ENCODE measurements around the gene PFKP.
A peak's percentile ranks its signal among the peaks of the same experiment; 100 is the strongest.
"Not testable (repeated sequence)": the region's sequence is repeated elsewhere in the genome, so short reads cannot be mapped to it uniquely, and the experiment has no call there.

PFKP gene

DNA sequence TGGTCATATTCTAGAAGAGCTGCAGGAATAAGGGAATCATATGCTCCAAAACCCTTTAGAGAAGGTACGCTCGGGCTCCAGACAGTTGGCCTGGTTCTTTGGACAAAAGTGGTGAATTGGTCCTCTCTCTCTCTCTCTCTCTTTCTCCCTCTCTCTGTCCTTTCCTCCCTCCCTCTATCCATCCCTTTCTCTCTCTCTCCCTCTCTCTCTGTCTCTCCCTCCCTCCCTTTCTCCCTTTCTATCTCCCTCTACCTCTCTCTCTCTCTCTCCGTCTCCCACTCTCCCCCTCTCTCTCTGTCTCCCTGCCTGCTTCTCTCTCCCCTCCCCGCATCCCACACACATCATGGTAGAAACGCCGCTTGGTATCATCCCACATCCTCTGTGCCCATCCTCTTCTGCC, 19.8 kb upstream of the PFKP start:
- Histone ChIP-seq H3K9ac (ENCODE audit: low read length) (no peak overlapping the region), H3K36me3 (ENCODE audit: control insufficient read depth, insufficient read depth, low read length, severe bottlenecking) (no peaks in the 10 kb centered on the region), H3K4me1 (ENCODE audit: control insufficient read depth, insufficient read depth, low read length) (peaks cover 34% of the 10 kb centered on the region), H3K27me3 (replicated peaks; ENCODE audit: control insufficient read depth, insufficient read depth, low read length) (no peaks in the 10 kb centered on the region), H3K4me3 (ENCODE audit: low read length) (no peak overlapping the region), H3K9me3 (ENCODE audit: control insufficient read depth, low read length) (no peaks in the 10 kb centered on the region)
- DNase-seq (ENCODE audit: low read depth): no peak

DNA sequence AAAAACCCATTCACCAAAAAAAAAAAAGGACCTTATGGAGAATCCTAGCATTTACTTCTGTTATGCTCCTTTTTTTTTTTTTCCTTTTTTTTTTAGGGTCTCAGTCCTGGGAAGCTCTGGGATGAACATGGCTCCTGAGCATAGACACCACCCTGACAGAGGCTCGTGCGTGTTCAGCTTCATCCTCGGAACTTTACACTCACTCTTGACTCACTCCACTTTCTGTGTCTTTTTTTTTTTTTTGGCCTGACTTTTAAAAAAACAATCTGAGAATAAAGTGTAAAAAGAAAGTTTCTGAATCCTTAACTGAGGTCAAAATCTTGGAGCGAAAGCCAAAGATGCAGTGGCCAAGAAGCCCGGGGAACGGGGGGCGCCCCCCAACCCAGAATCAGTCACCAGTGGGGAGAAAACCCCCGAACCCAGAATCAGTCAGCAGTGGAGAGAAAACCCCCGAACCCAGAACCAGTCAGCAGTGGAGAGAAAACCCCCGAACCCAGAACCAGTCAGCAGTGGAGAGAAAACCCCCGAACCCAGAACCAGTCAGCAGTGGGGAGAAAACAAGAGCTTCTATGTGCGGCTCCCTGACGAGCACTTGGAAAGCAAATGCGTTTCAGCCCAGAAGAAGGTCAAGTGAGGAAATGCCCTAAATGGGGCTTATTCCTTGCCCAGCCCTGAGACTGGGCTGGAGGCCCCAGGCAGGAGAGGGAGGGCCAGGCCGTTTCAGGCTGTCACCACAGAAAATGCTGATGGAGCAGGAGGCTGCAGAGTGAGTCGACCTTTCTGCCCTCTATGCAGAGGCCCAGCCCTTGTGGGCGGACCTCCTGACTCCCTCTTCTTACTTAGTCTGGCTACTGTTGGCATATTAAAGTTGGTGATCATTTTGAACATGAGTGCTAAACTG, 19.0 kb upstream of the PFKP start:
- peak; percentile 53 for DNase-seq (ENCODE audit: low read depth)
- Histone ChIP-seq H3K36me3 (ENCODE audit: control insufficient read depth, insufficient read depth, low read length, severe bottlenecking) (no peaks in the 10 kb centered on the region), H3K9ac (ENCODE audit: low read length) (peak overlapping the region; percentile 71), H3K4me3 (ENCODE audit: low read length) (peak overlapping the region; percentile 39), H3K9me3 (ENCODE audit: control insufficient read depth, low read length) (no peaks in the 10 kb centered on the region), H3K4me1 (ENCODE audit: control insufficient read depth, insufficient read depth, low read length) (peaks cover 34% of the 10 kb centered on the region), H3K27me3 (replicated peaks; ENCODE audit: control insufficient read depth, insufficient read depth, low read length) (no peaks in the 10 kb centered on the region)

DNA sequence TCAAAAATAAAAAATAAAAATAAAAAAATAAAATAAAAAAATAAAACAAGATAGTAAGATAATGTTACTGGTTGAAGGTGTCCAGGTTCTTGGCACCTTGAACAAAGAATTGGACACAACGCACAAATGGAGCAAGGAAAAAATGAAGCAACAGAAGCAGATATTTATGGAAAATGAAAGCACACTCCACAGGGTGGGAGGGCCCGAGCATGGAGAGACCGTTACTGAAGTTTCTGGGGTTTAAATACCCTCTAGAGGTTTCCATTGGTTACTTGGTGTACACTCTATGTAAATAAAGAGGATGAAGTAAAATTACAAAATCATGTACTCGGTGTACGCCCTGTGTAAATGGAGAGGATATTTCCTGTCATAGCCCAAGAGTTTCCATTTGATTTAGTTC, 15.7 kb upstream of the PFKP start:
- Histone ChIP-seq H3K36me3 (ENCODE audit: control insufficient read depth, insufficient read depth, low read length, severe bottlenecking) (no peaks in the 10 kb centered on the region), H3K4me3 (ENCODE audit: low read length) (no peak overlapping the region), H3K27me3 (replicated peaks; ENCODE audit: control insufficient read depth, insufficient read depth, low read length) (no peaks in the 10 kb centered on the region)

DNA sequence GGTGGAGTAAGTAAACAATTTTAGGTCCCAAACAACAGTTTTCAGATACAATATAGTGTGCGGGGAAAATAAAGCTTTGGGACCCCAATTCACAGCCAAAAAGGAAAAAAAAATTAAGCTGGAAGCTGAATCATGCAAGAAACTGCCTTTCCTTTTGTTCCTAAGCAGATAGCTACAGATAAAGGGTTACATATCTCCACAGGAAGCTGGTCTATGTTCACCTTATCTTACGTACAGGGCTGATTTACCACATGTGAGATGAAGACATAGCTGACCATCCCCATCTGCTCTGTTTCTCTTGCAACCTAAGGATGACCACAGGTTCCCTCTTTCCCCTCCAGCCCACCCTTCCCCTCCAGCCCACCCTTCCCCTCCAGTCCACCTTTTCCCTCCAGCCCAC, 14.2 kb upstream of the PFKP start:
- Histone ChIP-seq H3K4me3 (ENCODE audit: low read length) (no peak overlapping the region), H3K9ac (ENCODE audit: low read length) (no peak overlapping the region), H3K27me3 (replicated peaks; ENCODE audit: control insufficient read depth, insufficient read depth, low read length) (no peaks in the 10 kb centered on the region), H3K36me3 (ENCODE audit: control insufficient read depth, insufficient read depth, low read length, severe bottlenecking) (no peaks in the 10 kb centered on the region), H3K9me3 (ENCODE audit: control insufficient read depth, low read length) (peaks cover 4% of the 10 kb centered on the region), H3K4me1 (ENCODE audit: control insufficient read depth, insufficient read depth, low read length) (peaks cover 17% of the 10 kb centered on the region)
- DNase-seq (ENCODE audit: low read depth): no peak

More for the DNA sequence above, 15.7 kb upstream of the PFKP start:
- Histone ChIP-seq H3K9me3 (ENCODE audit: control insufficient read depth, low read length) (peaks cover 4% of the 10 kb centered on the region), H3K4me1 (ENCODE audit: control insufficient read depth, insufficient read depth, low read length) (peaks cover 25% of the 10 kb centered on the region), H3K9ac (ENCODE audit: low read length) (no peak overlapping the region)
- DNase-seq (ENCODE audit: low read depth): no peak

DNA sequence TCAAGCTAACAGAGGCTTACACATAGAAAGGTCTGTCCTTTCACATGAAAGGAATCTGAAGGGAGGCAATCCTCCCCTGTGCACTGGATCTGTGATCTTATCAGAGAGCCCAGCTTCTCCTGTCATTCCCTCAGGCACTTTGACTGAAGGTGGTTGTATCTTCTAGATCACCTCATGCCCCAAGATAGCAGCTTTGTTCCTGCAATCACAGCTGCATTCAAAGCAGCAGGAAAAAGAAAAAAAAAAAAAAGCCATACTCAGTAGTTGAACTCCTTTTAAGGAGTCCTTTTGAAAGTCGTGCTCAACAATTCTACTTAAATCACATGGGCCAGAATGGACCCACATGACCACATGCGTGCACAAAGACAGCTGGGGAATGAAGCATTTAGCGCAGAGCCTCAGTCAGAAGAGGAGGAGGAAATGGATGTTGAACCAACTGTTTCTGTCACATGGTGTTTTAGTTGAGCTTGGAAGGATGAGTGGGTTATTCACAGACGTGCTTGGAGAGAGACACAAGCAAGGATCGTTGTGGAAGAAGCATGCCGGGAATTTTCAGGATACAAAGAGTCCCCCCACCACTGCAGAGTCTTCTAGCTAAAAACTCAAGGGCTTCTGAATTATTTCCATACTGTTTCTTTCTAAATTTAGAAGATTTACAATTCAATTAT, 13.0 kb upstream of the PFKP start:
- Histone ChIP-seq H3K9ac (ENCODE audit: low read length) (no peak overlapping the region), H3K4me3 (ENCODE audit: low read length) (no peak overlapping the region), H3K36me3 (ENCODE audit: control insufficient read depth, insufficient read depth, low read length, severe bottlenecking) (no peaks in the 10 kb centered on the region), H3K9me3 (ENCODE audit: control insufficient read depth, low read length) (peaks cover 4% of the 10 kb centered on the region), H3K4me1 (ENCODE audit: control insufficient read depth, insufficient read depth, low read length) (peaks cover 8% of the 10 kb centered on the region), H3K27me3 (replicated peaks; ENCODE audit: control insufficient read depth, insufficient read depth, low read length) (no peaks in the 10 kb centered on the region)
- DNase-seq (ENCODE audit: low read depth): no peak

DNA sequence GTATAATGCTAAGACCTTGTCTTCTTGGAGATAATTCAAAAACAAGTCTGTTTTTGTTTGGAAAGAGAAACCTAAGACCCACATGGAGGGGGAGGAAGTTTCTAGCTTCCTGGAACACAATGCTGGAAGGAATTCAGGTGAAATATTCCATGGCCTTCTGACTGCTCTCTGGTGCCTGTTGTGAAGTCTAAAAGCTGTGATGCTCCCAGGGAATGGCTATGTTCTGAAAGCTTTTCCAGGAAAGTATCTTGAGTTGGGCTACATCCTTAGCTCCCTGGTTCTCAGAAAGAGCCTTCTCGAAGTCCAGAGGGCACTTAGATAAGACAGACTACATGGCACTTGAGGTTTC, 12.5 kb upstream of the PFKP start:
- peaks cover 8% of the 10 kb centered on the region for H3K4me1 ChIP-seq (ENCODE audit: control insufficient read depth, insufficient read depth, low read length)
- H3K36me3 ChIP-seq (ENCODE audit: control insufficient read depth, insufficient read depth, low read length, severe bottlenecking): no peaks in the 10 kb centered on the region
- no peak for DNase-seq (ENCODE audit: low read depth)
- H3K9me3 ChIP-seq (ENCODE audit: control insufficient read depth, low read length): peaks cover 4% of the 10 kb centered on the region
- H3K27me3 ChIP-seq (replicated peaks; ENCODE audit: control insufficient read depth, insufficient read depth, low read length): no peaks in the 10 kb centered on the region
- H3K9ac ChIP-seq (ENCODE audit: low read length): no peak overlapping the region
- no peak overlapping the region for H3K4me3 ChIP-seq (ENCODE audit: low read length)

DNA sequence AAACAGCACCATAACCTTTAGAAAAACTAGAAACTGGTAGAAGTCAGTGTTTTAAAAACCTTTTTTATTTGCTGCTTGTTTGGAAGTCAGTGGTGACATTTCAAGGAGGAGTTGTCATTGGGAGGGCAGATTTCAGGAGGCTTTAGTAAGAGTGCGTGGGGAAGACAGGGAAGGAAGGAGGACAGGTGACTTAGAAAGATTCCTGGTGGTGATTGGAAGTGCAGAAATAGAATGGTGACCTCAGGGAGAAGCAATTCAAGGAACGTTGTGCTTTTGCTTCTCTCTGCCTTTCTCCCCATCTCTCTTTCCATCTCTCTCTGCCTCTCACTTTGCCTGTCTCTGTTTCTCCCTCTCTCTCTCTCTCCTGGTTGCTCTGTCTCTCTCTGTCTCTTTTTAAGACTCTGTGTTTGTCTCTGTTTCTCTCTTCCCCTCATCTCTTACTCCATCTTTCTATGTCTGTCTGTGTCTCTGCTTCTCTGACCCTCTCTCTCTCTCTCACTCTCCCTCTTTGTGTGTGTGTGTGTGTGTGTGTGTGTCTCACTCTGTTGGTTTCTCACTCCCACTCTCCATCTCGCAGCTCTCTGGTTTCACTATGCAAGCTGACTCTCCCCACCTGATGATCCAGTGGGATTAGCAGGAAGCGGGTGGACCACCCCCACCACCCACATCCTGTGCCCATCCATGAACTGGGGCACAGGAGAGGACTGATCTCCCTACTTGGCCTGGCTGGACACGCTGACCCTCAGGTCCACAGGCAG, 10.9 kb upstream of the PFKP start:
- Histone ChIP-seq H3K4me3 (ENCODE audit: low read length) (no peak overlapping the region), H3K4me1 (ENCODE audit: control insufficient read depth, insufficient read depth, low read length) (peaks cover 8% of the 10 kb centered on the region), H3K9ac (ENCODE audit: low read length) (no peak overlapping the region), H3K27me3 (replicated peaks; ENCODE audit: control insufficient read depth, insufficient read depth, low read length) (no peaks in the 10 kb centered on the region), H3K9me3 (ENCODE audit: control insufficient read depth, low read length) (peaks cover 4% of the 10 kb centered on the region), H3K36me3 (ENCODE audit: control insufficient read depth, insufficient read depth, low read length, severe bottlenecking) (no peaks in the 10 kb centered on the region)
- DNase-seq (ENCODE audit: low read depth): no peak

DNA sequence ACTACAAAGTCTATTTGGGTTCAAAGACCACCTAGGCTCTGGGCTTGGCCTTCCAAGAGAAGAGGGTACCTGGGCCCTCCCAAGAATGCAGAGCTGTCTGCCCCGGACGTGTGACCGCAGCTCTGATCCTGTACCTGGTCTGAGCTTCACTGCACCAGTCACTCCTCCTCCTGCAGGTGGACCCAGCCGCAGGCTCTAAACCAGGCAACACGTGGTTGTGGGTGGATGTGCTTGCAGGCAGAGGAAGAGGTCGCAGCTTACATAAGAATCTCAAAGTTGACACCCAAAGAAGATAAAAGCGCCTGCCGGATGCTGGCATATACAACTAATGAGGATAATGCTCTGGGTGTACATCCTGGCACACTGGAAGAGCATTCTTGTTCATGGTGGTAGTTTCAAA, 9.4 kb upstream of the PFKP start:
- H3K36me3 ChIP-seq (ENCODE audit: control insufficient read depth, insufficient read depth, low read length, severe bottlenecking): no peaks in the 10 kb centered on the region
- peaks cover 8% of the 10 kb centered on the region for H3K4me1 ChIP-seq (ENCODE audit: control insufficient read depth, insufficient read depth, low read length)
- H3K27me3 ChIP-seq (replicated peaks; ENCODE audit: control insufficient read depth, insufficient read depth, low read length): no peaks in the 10 kb centered on the region
- no peak overlapping the region for H3K4me3 ChIP-seq (ENCODE audit: low read length)
- H3K9me3 ChIP-seq (ENCODE audit: control insufficient read depth, low read length): peaks cover 4% of the 10 kb centered on the region
- no peak for DNase-seq (ENCODE audit: low read depth)
- no peak overlapping the region for H3K9ac ChIP-seq (ENCODE audit: low read length)

DNA sequence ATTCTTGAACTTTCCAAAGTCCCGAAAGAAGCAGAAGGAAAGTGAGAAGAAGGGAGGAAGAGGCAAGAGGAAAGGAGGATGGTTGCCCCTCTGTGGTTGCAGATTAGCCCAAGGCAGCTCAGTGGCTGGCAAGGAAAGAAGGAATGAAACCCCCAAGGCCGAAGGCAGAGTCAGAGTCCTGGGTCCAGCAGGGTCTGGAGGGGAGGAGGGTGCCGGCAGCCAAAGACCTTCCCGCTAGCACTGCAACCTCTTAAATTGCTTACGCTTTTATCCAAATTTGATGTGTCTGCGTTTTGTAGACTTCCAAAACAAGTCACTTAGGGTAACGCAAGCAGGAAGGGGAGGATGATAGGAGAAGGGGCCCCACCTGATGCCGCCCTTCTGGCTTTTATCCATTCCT, 7.4 kb upstream of the PFKP start:
- H3K9ac ChIP-seq (ENCODE audit: low read length): no peak overlapping the region
- H3K9me3 ChIP-seq (ENCODE audit: control insufficient read depth, low read length): no peaks in the 10 kb centered on the region
- no peaks in the 10 kb centered on the region for H3K36me3 ChIP-seq (ENCODE audit: control insufficient read depth, insufficient read depth, low read length, severe bottlenecking)
- DNase-seq (ENCODE audit: low read depth): no peak
- H3K4me1 ChIP-seq (ENCODE audit: control insufficient read depth, insufficient read depth, low read length): peaks cover 2% of the 10 kb centered on the region
- H3K27me3 ChIP-seq (replicated peaks; ENCODE audit: control insufficient read depth, insufficient read depth, low read length): no peaks in the 10 kb centered on the region
- no peak overlapping the region for H3K4me3 ChIP-seq (ENCODE audit: low read length)

DNA sequence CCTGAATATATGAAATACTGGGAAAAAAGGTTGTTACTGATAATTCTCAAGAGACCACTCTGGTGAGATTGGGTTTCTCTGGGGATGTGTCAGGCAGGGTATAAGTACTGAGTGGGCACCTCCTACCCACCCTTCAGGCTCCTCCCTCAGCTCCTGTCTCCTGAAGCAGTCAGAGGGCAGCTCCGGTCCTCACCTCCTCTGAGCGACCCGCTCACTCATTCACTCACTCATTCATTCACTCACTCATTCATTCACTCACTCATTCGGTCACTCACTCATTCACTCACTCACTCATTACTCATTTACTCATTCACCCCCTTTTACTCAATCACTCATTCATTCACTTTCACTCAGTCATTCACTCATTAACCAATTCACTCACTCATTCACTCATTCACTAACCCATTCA, 6.9 kb upstream of the PFKP start:
- Histone ChIP-seq H3K4me1 (ENCODE audit: control insufficient read depth, insufficient read depth, low read length) (no peaks in the 10 kb centered on the region), H3K27me3 (replicated peaks; ENCODE audit: control insufficient read depth, insufficient read depth, low read length) (no peaks in the 10 kb centered on the region), H3K4me3 (ENCODE audit: low read length) (no peak overlapping the region), H3K9me3 (ENCODE audit: control insufficient read depth, low read length) (no peaks in the 10 kb centered on the region), H3K9ac (ENCODE audit: low read length) (no peak overlapping the region), H3K36me3 (ENCODE audit: control insufficient read depth, insufficient read depth, low read length, severe bottlenecking) (no peaks in the 10 kb centered on the region)
- DNase-seq (ENCODE audit: low read depth): no peak

DNA sequence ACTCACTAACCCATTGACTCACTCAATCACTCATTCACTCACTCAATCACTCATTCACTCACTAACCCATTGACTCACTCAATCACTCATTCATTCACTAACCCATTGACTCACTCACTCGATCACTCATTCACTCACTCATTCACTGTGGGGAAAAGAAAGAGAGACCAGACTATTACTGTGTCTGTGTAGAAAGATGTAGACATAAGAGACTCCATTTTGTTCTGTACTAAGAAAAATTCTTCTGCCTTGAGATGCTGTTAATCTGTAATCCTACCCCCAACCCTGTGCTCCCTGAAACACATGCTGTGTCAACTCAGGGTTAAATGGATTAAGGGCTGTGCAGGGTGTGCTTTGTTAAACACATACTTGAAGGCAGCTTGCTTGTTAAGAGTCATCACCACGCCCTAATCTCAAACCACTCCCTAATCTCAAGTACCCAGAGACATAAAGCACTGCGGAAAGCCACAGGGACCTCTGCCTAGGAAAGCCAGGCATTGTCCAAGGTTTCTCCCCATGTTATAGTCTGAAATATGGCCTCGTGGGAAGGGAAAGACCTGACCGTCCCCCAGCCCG, 5.9 kb upstream of the PFKP start:
- not testable (repeated sequence) for H3K4me3 ChIP-seq (ENCODE audit: low read length); H3K4me1 ChIP-seq (ENCODE audit: control insufficient read depth, insufficient read depth, low read length); DNase-seq (ENCODE audit: low read depth); H3K27me3 ChIP-seq (replicated peaks; ENCODE audit: control insufficient read depth, insufficient read depth, low read length); H3K9me3 ChIP-seq (ENCODE audit: control insufficient read depth, low read length); H3K36me3 ChIP-seq (ENCODE audit: control insufficient read depth, insufficient read depth, low read length, severe bottlenecking); H3K9ac ChIP-seq (ENCODE audit: low read length)
